Mesodermal cell (in vitro differentiated cells): ENCODE results near the gene RFX3.

Experiments used
- H3K27ac ChIP-seq: 2 replicates; pipeline ENCODE4 v1.7.0; 2013; ENCODE audit warnings: mild to moderate bottlenecking, low read depth, low read length, moderate library complexity; ENCODE audit not compliant: severe bottlenecking
- H3K36me3 ChIP-seq: 2 replicates; pipeline ENCODE4 v1.7.1; 2013; ENCODE audit warnings: mild to moderate bottlenecking, low read length, moderate library complexity; ENCODE audit not compliant: control insufficient read depth, insufficient read depth
- H3K4me1 ChIP-seq: one replicate; pipeline ENCODE4 v1.7.1; 2013; ENCODE audit warnings: mild to moderate bottlenecking, low read length; ENCODE audit not compliant: insufficient read depth, control insufficient read depth, poor library complexity, severe bottlenecking
- H3K4me3 ChIP-seq: 2 replicates; pipeline ENCODE4 v1.7.0; 2013; ENCODE audit warnings: low read length, control low read depth, mild to moderate bottlenecking; ENCODE audit not compliant: insufficient read depth, poor library complexity, severe bottlenecking; ENCODE audit errors: extremely low read depth
- H3K9me3 ChIP-seq: 2 replicates; pipeline ENCODE4 v1.7.1; 2013; ENCODE audit warnings: mild to moderate bottlenecking, low read length, moderate library complexity; ENCODE audit not compliant: control insufficient read depth
- WGBS, 2 experiments: methylation state at CpG; one replicate each; pipeline ENCODE4 v1.1.5; 2013; ENCODE audit warnings: missing lambda C conversion rate in 2 of 2; ENCODE audit not compliant: insufficient coverage in 2 of 2; 5-methylcytosine and 5-hydroxymethylcytosine counted together

The RFX3 gene

DNA sequence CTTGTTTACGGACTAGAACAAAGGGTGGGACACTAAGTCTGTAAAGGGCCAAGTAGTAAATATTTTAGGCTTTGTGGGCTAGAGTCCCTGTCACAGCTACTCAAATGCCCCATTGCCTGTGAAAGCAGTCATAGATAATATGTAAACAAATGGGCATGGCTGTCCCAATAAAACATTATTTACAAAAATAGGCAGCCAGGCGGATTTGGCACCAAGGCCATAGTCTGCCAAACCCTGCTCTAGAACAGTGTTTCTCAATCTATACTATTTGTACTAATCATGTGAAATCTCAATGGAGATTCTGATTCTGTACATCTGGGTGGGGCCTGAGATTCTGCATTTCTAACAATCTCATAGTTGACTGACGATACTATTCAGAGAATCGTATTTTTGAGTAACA, 92.0 kb downstream of the RFX3 start:
- H3K4me1 ChIP-seq: no peaks in the 10 kb centered on the region
- no peak overlapping the region for H3K27ac ChIP-seq
- no peak overlapping the region for H3K4me3 ChIP-seq
- H3K36me3 ChIP-seq: no peaks in the 10 kb centered on the region
- no peaks in the 10 kb centered on the region for H3K9me3 ChIP-seq
- no CpG with 5 or more reads among the region's 4 CpGs for WGBS, 2 experiments

- H3K9me3 ChIP-seq: no peaks in the 10 kb centered on the region
- H3K27ac ChIP-seq: no peak overlapping the region
- H3K36me3 ChIP-seq: no peaks in the 10 kb centered on the region
- H3K4me1 ChIP-seq: no peaks in the 10 kb centered on the region
- WGBS, 2 experiments: no CpG with 5 or more reads among the region's 4 CpGs
- no peak overlapping the region for H3K4me3 ChIP-seq
Measured at GRCh38 chr9:3433066-3433465, 92.7 kb downstream of the RFX3 start.

DNA sequence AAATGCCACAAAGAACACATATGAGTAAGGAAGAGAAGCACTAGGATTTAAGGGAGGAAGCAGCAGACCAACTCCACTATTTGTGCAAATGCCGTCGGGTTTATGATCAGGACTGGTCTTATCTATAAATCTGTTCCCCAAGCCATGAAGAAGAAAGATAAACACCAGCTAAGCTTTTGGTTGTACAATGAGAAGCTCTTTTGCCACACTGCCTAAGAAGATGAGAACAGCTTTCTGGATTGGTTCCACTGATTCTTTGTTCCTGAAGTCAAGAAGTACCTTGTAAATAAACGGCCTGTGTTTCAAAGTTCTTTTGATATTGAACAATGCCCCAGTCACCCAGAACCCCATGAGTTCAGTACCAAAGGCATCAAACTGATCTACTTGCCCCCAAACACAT, 93.9 kb downstream of the RFX3 start:
- H3K4me3 ChIP-seq: no peak overlapping the region
- no peaks in the 10 kb centered on the region for H3K4me1 ChIP-seq
- no peak overlapping the region for H3K27ac ChIP-seq
- WGBS, 2 experiments: 94% methylated on average over 3 of the region's 3 CpGs; no CpG with 5 or more reads in 1 of the 2 experiments
- H3K36me3 ChIP-seq: no peaks in the 10 kb centered on the region
- H3K9me3 ChIP-seq: no peaks in the 10 kb centered on the region

- Histone ChIP-seq H3K9me3 (no peaks in the 10 kb centered on the region), H3K36me3 (no peaks in the 10 kb centered on the region), H3K4me1 (no peaks in the 10 kb centered on the region), H3K4me3 (no peak overlapping the region), H3K27ac (peak overlapping the region; percentile 26)
- 87 to 88% methylated on average over 5 to 9 of the region's 11 CpGs for WGBS, 2 experiments
Measured at GRCh38 chr9:3419893-3420292, 105.9 kb downstream of the RFX3 start.

GRCh38 chr9:3415906-3416305, 109.9 kb downstream of the RFX3 start:
- Histone ChIP-seq H3K36me3 (no peaks in the 10 kb centered on the region), H3K4me1 (no peaks in the 10 kb centered on the region), H3K9me3 (no peaks in the 10 kb centered on the region), H3K27ac (no peak overlapping the region), H3K4me3 (no peak overlapping the region)

DNA sequence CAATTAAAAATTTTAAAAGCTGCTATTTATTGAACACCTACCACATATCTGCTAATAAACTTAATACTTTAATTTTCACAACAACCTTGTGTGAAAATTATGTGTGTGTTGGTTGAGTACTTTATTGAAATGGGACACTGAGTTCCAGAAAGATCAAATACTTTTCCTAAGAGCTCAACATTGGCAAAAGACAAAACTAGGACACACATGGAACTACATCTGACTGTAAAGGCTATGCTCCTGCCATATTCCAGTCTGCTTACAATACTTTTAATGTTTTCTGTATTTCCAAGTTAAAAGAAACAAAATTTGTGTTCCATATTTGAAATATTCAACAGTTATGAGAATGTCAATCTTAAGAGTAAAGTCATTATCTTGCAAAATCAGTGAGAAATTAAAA, 111.8 kb downstream of the RFX3 start:
- no peaks in the 10 kb centered on the region for H3K36me3 ChIP-seq
- H3K27ac ChIP-seq: no peak overlapping the region
- no peaks in the 10 kb centered on the region for H3K9me3 ChIP-seq
- H3K4me3 ChIP-seq: no peak overlapping the region
- H3K4me1 ChIP-seq: no peaks in the 10 kb centered on the region

DNA sequence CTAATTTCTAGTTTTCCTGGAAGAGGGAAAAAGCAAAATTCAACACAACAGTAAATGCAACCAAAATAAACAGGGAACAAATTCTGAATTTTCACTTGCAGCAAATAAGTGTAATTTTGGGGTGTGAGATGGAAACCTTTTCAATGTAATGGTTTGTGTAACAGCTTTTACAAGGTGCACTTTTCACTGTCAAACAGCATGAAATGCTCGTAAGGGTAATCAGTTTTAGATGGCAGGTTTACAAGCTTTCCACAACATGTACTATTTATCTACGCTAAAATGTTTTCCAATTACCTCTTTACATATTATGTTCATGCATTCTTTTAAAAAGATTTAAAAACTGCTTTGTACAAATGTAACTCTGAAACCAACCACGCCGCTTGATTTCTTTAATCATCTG, 115.3 kb downstream of the RFX3 start:
- H3K9me3 ChIP-seq: no peaks in the 10 kb centered on the region
- no CpG with 5 or more reads among the region's 4 CpGs for WGBS, 2 experiments
- no peaks in the 10 kb centered on the region for H3K36me3 ChIP-seq

GRCh38 chr9:3409453-3409852, 116.3 kb downstream of the RFX3 start:
- no peak overlapping the region for H3K4me3 ChIP-seq
- no peak overlapping the region for H3K27ac ChIP-seq
- H3K36me3 ChIP-seq: no peaks in the 10 kb centered on the region
- WGBS, 2 experiments: no CpG with 5 or more reads among the region's 1 CpG
- H3K9me3 ChIP-seq: no peaks in the 10 kb centered on the region
- no peaks in the 10 kb centered on the region for H3K4me1 ChIP-seq

More for the DNA sequence above, 115.3 kb downstream of the RFX3 start:
- no peak overlapping the region for H3K27ac ChIP-seq
- H3K4me1 ChIP-seq: no peaks in the 10 kb centered on the region
- H3K4me3 ChIP-seq: no peak overlapping the region

DNA sequence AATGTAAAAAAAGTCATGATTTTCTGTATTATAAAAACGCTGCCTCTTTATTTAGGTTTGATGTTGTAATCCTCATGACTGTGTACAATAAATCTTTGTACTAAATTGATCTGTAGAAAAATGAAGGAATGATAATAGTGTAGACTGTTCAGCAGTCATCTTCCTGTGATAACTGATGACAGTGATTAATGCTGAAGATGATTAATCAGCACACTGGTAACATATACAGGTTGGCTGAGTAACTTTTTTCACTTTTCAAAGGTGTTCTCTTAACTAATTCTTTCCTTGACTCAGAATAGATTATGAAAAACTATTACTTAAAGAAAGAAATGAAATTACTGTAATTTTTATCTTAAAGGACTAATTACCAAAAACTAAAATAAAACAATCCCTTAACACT, 122.5 kb downstream of the RFX3 start:
- Histone ChIP-seq H3K9me3 (no peaks in the 10 kb centered on the region), H3K27ac (no peak overlapping the region), H3K36me3 (no peaks in the 10 kb centered on the region), H3K4me3 (no peak overlapping the region), H3K4me1 (no peaks in the 10 kb centered on the region)
- WGBS, 2 experiments: 100% methylated on average over 1 of the region's 1 CpG; no CpG with 5 or more reads in 1 of the 2 experiments

DNA sequence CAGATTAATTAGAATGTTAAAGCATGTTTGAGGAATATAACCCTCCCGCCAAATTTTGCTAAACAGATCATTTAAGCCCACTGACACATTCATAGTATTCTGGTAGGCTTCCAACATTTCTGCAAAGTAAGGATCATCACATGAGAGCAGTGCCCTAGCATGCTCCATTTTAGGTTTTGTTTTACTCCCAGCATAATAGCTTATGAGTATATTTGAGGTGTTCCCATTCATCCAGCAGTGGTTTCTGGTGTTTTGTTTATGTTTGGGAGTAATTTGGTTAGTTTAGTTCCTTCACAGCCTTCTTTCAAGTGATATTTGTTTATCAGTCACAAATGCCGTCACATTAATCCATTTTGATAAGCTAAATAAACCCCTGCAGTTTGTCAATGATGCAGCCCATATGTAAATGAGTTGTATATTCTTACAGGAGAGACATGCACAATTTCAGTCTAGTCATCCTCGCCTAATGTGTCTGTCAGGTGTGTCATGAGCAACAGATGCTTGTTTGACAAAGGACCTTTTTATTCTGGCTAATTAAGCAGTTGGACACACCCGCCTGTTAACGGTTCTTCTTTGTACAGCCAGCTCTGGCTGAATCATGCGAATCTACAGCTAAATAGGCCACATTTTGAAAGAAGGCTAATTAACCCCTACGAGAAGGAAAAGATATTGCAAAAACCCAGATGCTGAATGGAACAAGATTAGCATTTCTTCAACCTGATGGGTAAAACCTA, 124.4 kb downstream of the RFX3 start:
- H3K9me3 ChIP-seq: no peaks in the 10 kb centered on the region
- 76 to 77% methylated on average over 4 to 6 of the region's 7 CpGs for WGBS, 2 experiments
- no peaks in the 10 kb centered on the region for H3K36me3 ChIP-seq
- H3K4me3 ChIP-seq: no peak overlapping the region
- peak overlapping the region; percentile 33 for H3K27ac ChIP-seq
- H3K4me1 ChIP-seq: no peaks in the 10 kb centered on the region

GRCh38 chr9:3398232-3398648, 127.6 kb downstream of the RFX3 start:
- no peak overlapping the region for H3K4me3 ChIP-seq
- H3K27ac ChIP-seq: no peak overlapping the region
- no peaks in the 10 kb centered on the region for H3K4me1 ChIP-seq
- no peaks in the 10 kb centered on the region for H3K36me3 ChIP-seq
- no peaks in the 10 kb centered on the region for H3K9me3 ChIP-seq
- whole genome bisulfite sequencing, 2 experiments: 80 to 100% methylated on average over 1 to 2 of the region's 2 CpGs
